Measurements from ENCODE around the gene PDE2A.

Gene PDE2A

DNA sequence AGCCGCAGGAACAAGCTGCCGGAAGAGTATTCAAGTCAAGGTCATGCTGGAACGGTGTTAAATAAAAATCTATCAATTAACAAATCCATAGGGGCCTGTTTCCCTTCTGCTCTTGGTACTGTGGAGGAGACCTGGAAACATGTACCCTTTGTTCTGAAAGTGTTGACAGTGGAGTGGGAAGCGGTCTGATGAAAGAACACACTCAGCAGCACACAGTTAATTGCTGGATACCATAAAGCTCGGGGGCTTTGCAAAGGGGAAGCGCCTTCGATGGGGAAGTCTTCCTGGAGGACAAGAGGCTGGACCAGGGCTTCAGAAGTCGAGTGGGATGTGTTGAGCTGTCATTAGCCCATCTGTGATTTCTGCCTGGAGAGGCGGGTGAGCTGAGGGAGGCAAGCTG lies 127.4 kb downstream of the PDE2A start:
- H3K27me3 Mint-ChIP-seq (ENCODE audit: low read depth) = peaks cover 25% of the 10 kb centered on the region
- no peaks in the 10 kb centered on the region for H3K9me3 Mint-ChIP-seq
- TF ChIP-seq, protein P1, sequence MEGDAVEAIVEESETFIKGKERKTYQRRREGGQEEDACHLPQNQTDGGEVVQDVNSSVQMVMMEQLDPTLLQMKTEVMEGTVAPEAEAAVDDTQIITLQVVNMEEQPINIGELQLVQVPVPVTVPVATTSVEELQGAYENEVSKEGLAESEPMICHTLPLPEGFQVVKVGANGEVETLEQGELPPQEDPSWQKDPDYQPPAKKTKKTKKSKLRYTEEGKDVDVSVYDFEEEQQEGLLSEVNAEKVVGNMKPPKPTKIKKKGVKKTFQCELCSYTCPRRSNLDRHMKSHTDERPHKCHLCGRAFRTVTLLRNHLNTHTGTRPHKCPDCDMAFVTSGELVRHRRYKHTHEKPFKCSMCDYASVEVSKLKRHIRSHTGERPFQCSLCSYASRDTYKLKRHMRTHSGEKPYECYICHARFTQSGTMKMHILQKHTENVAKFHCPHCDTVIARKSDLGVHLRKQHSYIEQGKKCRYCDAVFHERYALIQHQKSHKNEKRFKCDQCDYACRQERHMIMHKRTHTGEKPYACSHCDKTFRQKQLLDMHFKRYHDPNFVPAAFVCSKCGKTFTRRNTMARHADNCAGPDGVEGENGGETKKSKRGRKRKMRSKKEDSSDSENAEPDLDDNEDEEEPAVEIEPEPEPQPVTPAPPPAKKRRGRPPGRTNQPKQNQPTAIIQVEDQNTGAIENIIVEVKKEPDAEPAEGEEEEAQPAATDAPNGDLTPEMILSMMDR (IDR thresholded peaks at IDR 0.05; ENCODE audit: unreplicated experiment in 3 of 3) = no peak
- H3K27ac Mint-ChIP-seq = no peak overlapping the region
- no peak overlapping the region for H3K4me3 Mint-ChIP-seq
- H3K4me1 Mint-ChIP-seq = peaks cover 31% of the 10 kb centered on the region
- H3K36me3 Mint-ChIP-seq (ENCODE audit: low read depth) = no peaks in the 10 kb centered on the region

DNA sequence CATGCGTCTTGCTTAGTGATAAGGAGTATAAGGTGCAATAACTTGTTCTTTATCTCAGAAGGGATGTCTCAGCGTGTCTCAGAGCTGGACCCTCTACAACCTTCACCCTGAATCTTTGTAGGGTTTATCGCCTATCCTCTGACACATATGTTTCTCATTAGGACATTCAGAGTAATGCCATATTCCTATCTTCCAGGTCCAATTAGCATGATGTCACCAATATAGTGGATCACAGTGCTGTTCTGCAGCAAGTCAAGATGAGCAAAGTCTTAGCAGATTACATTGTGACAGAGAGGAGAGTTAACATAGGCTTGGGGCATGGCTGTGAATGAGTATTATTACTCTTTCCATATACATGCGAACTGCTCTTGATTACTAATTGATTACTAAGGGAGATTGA lies 129.6 kb downstream of the PDE2A start:
- H3K27me3 Mint-ChIP-seq (ENCODE audit: low read depth) = peaks cover 38% of the 10 kb centered on the region
- no peak overlapping the region for H3K27ac Mint-ChIP-seq
- peaks cover 31% of the 10 kb centered on the region for H3K4me1 Mint-ChIP-seq
- H3K36me3 Mint-ChIP-seq (ENCODE audit: low read depth) = no peaks in the 10 kb centered on the region
- H3K4me3 Mint-ChIP-seq = no peak overlapping the region
- TF ChIP-seq, protein P1 (IDR thresholded peaks at IDR 0.05; ENCODE audit: unreplicated experiment in 3 of 3) = no peak
- no peaks in the 10 kb centered on the region for H3K9me3 Mint-ChIP-seq

DNA sequence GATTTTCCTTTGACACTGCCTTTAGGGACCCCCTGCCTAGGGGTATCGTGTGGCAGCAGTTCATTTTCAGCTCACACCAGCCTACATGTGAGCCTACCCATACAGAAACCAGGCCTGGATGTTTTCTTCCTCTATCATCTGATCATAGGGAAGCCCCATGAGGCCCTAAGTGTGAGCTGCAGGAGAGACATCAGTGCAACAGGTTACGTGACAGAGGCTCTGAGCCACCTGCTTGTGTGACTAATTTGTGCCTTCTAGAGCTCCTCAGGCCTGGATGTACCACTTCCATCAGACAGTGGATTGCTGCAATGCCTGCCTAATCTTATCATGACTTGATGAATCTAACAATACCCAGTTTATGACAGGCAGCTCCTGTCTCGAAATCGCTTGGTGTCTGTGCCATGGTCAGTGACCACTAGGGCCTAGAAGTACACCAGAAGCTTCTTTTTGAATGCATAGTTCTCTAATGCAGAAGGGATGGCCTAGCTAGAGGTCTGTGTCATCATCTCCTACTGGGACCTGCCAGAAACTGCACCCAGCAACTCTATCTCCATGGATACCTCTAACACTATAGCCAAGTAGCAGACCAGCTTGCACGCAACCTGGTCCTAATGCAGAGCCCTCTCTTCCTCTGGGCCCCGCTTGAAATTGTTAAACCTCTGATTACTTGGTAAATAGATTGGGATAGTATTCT lies 130.2 kb downstream of the PDE2A start:
- Mint-ChIP-seq H3K9me3 (no peaks in the 10 kb centered on the region), H3K4me1 (peaks cover 25% of the 10 kb centered on the region), H3K27me3 (ENCODE audit: low read depth) (peaks cover 38% of the 10 kb centered on the region), H3K36me3 (ENCODE audit: low read depth) (no peaks in the 10 kb centered on the region), H3K27ac (no peak overlapping the region), H3K4me3 (no peak overlapping the region)
- TF ChIP-seq, protein P1 (IDR thresholded peaks at IDR 0.05; ENCODE audit: unreplicated experiment in 3 of 3) = no peak

DNA sequence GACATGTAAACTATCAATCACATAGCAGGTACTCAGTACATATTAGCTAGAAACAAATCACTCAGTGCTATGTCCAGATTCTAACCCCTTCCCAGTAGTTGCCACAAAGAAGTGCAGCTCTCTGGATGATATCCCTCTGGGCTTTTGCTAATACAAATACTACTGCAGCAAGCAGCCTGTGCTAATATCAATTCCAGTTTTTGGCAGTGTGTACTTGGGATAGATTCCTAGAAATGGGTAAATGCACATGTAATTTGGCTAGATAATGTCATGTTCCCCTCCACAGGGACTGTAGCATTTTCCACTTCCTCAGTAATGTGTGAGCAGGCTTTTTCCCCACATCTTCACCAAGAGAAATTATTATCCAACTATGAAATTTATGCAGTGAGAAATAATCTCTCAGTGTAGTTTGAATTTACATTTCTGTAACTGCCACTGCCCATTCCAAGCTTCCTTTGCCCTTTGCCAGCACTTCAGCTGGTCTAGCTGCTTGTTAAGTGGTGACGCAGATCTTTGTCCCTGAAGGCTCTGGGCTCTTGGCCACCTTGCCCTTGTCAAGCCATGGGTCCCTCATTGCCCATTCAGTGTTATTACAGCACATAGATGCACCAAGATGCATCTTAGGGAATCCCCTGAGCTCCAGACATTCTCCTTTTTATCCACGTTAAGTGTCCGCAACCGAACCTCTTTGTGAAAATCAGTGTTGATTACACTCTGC lies 132.8 kb downstream of the PDE2A start:
- Mint-ChIP-seq H3K9me3 (no peaks in the 10 kb centered on the region), H3K4me1 (peaks cover 5% of the 10 kb centered on the region), H3K4me3 (no peak overlapping the region), H3K27ac (no peak overlapping the region), H3K36me3 (ENCODE audit: low read depth) (no peaks in the 10 kb centered on the region), H3K27me3 (ENCODE audit: low read depth) (peaks cover 31% of the 10 kb centered on the region)
- TF ChIP-seq, protein P1 (IDR thresholded peaks at IDR 0.05; ENCODE audit: unreplicated experiment in 3 of 3) = no peak

DNA sequence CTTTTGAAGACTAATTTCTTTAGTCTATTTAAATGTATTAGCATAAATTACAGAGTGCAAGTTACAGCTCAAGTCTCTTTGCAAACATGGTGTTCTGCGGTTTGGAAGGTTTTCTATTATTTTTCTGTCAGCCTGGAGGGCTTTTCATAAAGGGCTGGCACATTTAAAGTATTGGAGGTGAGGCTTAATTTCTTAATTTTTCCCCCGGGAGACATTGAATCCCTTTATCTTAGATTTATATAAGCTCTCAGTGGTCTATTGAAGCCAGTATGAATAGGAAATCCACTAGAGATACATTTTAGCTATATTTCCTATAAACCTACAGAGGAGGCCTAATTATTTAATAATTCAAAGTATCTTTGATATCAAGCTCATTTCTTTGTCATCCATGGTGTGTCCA lies 137.2 kb downstream of the PDE2A start:
- Mint-ChIP-seq H3K27me3 (ENCODE audit: low read depth) (peaks cover 38% of the 10 kb centered on the region), H3K27ac (no peak overlapping the region), H3K4me3 (no peak overlapping the region), H3K36me3 (ENCODE audit: low read depth) (no peaks in the 10 kb centered on the region), H3K9me3 (no peaks in the 10 kb centered on the region), H3K4me1 (peaks cover 8% of the 10 kb centered on the region)
- TF ChIP-seq, protein P1 (IDR thresholded peaks at IDR 0.05; ENCODE audit: unreplicated experiment in 3 of 3) = no peak

DNA sequence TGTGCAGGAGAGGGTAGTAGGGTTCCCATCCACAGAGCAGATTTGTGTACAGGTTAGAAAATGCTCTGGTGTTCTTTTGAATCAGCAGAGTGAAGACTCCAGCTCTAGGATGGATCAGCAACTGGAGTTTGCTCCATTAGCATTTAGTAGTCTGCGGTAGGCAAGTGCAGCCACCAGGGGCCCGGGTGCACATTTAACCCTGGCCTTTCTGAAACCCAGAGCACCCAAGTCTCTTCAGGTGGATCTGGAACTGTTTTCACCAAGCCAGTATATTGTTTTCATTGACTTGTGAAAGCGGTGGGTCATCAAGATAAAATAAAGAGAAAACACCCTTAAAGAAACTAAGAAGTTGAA lies 139.1 kb downstream of the PDE2A start:
- Mint-ChIP-seq H3K9me3 (no peaks in the 10 kb centered on the region), H3K36me3 (ENCODE audit: low read depth) (no peaks in the 10 kb centered on the region), H3K27me3 (ENCODE audit: low read depth) (peaks cover 31% of the 10 kb centered on the region), H3K27ac (peak overlapping the region in 1 of 3 experiments; percentile 21), H3K4me1 (peaks cover 8% of the 10 kb centered on the region), H3K4me3 (no peak overlapping the region)
- TF ChIP-seq, protein P1 (IDR thresholded peaks at IDR 0.05; ENCODE audit: unreplicated experiment in 3 of 3) = no peak
